ENCODE data around the gene CDH23.
A peak's percentile ranks its signal among the peaks of the same experiment; 100 is the strongest.

CDH23 gene

GRCh38 chr10:71533936-71534335 is 137.2 kb downstream of the CDH23 start:
- H3K4me3 Mint-ChIP-seq, result peak overlapping the region; percentile 27
- H3K27me3 Mint-ChIP-seq (ENCODE audit: low read depth, poor library complexity), result peaks cover 18% of the 10 kb centered on the region
- H3K9me3 Mint-ChIP-seq, result no peaks in the 10 kb centered on the region
- no peak for TF ChIP-seq CTCF (IDR thresholded peaks at IDR 0.05)
- H3K27ac Mint-ChIP-seq, result no peak overlapping the region
- no peak for DNase-seq
- H3K4me1 Mint-ChIP-seq, result peaks cover 57% of the 10 kb centered on the region
- no peaks in the 10 kb centered on the region for H3K36me3 Mint-ChIP-seq (ENCODE audit: low read depth)

GRCh38 chr10:71534568-71535194 is 138.0 kb downstream of the CDH23 start:
- Mint-ChIP-seq H3K9me3 (no peaks in the 10 kb centered on the region), H3K36me3 (ENCODE audit: low read depth) (no peaks in the 10 kb centered on the region), H3K4me3 (peak overlapping the region; percentile 27), H3K27me3 (ENCODE audit: low read depth, poor library complexity) (peaks cover 15% of the 10 kb centered on the region), H3K27ac (peak overlapping the region; percentile 9), H3K4me1 (peaks cover 50% of the 10 kb centered on the region)
- peak; percentile 39 for DNase-seq
- no peak for TF ChIP-seq CTCF (IDR thresholded peaks at IDR 0.05)

DNA sequence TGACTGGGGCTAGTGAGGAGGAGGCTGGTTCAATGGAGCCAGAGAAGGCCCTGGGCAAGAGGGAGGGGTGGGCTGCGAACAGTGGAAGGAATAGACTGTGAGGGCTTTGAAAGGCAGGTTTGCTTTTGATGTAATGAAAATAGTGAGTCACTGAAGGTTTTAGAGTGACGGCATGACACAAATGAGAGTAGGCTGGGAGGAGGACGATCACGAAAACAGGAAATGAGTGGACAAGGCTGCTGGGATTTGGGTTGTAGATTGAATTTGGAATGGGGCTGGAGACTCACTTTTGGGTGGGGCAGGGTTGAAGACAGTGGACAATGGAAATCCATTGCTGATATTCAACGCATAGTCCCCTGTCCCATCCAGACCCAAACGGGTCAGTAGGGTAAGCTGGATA is 139.6 kb downstream of the CDH23 start:
- Mint-ChIP-seq H3K36me3 (ENCODE audit: low read depth) (no peaks in the 10 kb centered on the region), H3K4me1 (peaks cover 37% of the 10 kb centered on the region), H3K4me3 (no peak overlapping the region), H3K27ac (no peak overlapping the region), H3K27me3 (ENCODE audit: low read depth, poor library complexity) (peaks cover 11% of the 10 kb centered on the region), H3K9me3 (no peaks in the 10 kb centered on the region)
- DNase-seq, result no peak
- TF ChIP-seq CTCF (IDR thresholded peaks at IDR 0.05), result no peak

DNA sequence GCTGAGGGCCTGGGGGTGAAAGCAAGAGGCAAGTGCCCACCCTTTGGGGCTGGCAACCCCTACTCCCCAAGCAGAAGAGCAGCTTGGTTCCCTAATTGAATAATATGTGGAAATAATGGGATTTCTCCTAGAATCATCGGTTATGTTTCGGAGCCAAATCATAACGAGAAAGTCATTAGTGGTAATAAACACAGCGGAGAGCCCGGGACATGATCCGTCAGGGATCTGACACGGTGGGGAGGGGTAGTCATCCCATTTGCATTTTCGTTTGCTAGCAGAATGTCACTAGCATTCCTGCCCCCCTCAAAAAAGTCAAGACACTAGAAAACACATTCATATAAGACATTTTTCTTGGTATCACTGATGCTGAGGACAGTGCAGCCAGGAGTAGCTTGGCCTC is 140.4 kb downstream of the CDH23 start:
- H3K9me3 Mint-ChIP-seq, result no peaks in the 10 kb centered on the region
- peaks cover 11% of the 10 kb centered on the region for H3K27me3 Mint-ChIP-seq (ENCODE audit: low read depth, poor library complexity)
- no peak overlapping the region for H3K4me3 Mint-ChIP-seq
- no peak for DNase-seq
- H3K36me3 Mint-ChIP-seq (ENCODE audit: low read depth), result no peaks in the 10 kb centered on the region
- no peak overlapping the region for H3K27ac Mint-ChIP-seq
- H3K4me1 Mint-ChIP-seq, result peaks cover 30% of the 10 kb centered on the region
- TF ChIP-seq CTCF (IDR thresholded peaks at IDR 0.05), result no peak

- Mint-ChIP-seq H3K4me1 (peaks cover 27% of the 10 kb centered on the region), H3K36me3 (ENCODE audit: low read depth) (no peaks in the 10 kb centered on the region)
- no peak for DNase-seq
Measured at GRCh38 chr10:71537681-71538080, 141.0 kb downstream of the CDH23 start.

More at GRCh38 chr10:71537681-71538080, 141.0 kb downstream of the CDH23 start:
- peaks cover 15% of the 10 kb centered on the region for H3K27me3 Mint-ChIP-seq (ENCODE audit: low read depth, poor library complexity)
- H3K9me3 Mint-ChIP-seq, result no peaks in the 10 kb centered on the region
- no peak overlapping the region for H3K27ac Mint-ChIP-seq
- TF ChIP-seq CTCF (IDR thresholded peaks at IDR 0.05), result no peak
- H3K4me3 Mint-ChIP-seq, result no peak overlapping the region
